HepG2 (cell line): ENCODE results near the gene RPL41.

Experiments used
- ARID3A ChIP-seq: IDR thresholded peaks from 2 replicates; pipeline ENCODE4 v1.6.1; 2012; ENCODE audit warnings: low read depth, low read length, improper control_type of control experiment
- FOXM1 ChIP-seq: sonication (generic); formaldehyde crosslinking; IDR thresholded peaks from 2 replicates; pipeline ENCODE4 v1.5.0; 2020; ENCODE audit warnings: missing genetic modification reagents
- USF2 ChIP-seq, 2 experiments: sonication (generic) in 1 of 2; formaldehyde crosslinking in 1 of 2; IDR thresholded peaks; 2 replicates each; pipeline versions ENCODE4 v1.5.1 to v1.6.1; 2011 to 2020; ENCODE audit warnings: borderline replicate concordance in 1 of 2, low read depth in 1 of 2, low read length in 1 of 2, mild to moderate bottlenecking in 1 of 2, missing genetic modification reagents in 1 of 2, moderate library complexity in 1 of 2

- TF ChIP-seq FOXM1 (CRISPR knock-in tag) (no peak), USF2 (IDR thresholded peaks at IDR 0.05; ENCODE audit: low read depth, low read length) (no peak), USF2 (CRISPR knock-in tag; IDR thresholded peaks at IDR 0.05; ENCODE audit: borderline replicate concordance) (no peak), ARID3A (no peak)
Observed at GRCh38 chr12:56129942-56130495, 13.6 kb downstream of the RPL41 start.
